ENCODE data around the gene PRRT3.
"Not testable (repeated sequence)": the region's sequence is repeated elsewhere in the genome, so short reads cannot be mapped to it uniquely, and the experiment has no call there.

PRRT3 gene

DNA sequence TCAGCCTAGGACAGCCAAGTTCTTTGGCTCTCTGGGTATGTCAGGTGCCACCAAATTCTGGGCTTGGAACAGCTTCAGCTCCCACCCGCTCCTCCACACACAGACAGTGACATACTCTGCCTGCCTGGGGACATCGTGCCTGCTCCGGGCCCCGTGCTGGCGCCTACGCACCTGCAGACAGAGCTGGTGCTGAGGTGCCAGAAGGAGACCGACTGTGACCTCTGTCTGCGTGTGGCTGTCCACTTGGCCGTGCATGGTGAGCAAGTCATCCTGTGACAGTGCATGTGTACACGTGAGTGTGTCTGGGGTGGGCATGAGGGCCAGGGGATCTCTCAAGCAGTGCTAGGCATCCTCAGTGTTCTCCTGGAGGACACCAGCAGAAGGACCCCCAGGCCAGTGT is 34.4 kb downstream of the PRRT3 start:
- DNase-seq, result no peak

GRCh38 chr3:9916734-9917680 is 35.2 kb downstream of the PRRT3 start, which contains the start of gene IL17RC:
Gene IL17RC, plus strand, starts transcription at chr3:9917098. Its CDS starts 218 bp downstream, at chr3:9917316.
- peak; percentile 78 for DNase-seq

DNA sequence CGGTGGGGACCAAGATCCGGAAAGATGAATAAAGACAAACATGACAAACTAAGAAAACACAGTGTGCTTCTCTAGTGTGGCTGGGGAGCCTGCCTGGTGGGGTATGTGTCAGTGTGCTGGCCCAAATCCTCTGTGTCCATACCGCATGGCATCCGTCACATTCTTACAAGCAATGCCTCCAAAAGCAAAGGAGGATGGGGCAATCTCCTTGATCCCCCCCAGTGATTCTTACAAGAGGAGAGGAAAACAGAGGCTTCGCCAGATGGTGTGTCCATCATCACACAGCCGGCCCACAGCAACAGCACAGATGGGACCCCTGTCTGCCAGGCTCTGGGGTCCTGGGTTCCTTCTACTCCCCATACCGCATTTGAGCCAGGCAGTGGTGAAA is 35.9 kb downstream of the PRRT3 start:
- no peak for DNase-seq

DNA sequence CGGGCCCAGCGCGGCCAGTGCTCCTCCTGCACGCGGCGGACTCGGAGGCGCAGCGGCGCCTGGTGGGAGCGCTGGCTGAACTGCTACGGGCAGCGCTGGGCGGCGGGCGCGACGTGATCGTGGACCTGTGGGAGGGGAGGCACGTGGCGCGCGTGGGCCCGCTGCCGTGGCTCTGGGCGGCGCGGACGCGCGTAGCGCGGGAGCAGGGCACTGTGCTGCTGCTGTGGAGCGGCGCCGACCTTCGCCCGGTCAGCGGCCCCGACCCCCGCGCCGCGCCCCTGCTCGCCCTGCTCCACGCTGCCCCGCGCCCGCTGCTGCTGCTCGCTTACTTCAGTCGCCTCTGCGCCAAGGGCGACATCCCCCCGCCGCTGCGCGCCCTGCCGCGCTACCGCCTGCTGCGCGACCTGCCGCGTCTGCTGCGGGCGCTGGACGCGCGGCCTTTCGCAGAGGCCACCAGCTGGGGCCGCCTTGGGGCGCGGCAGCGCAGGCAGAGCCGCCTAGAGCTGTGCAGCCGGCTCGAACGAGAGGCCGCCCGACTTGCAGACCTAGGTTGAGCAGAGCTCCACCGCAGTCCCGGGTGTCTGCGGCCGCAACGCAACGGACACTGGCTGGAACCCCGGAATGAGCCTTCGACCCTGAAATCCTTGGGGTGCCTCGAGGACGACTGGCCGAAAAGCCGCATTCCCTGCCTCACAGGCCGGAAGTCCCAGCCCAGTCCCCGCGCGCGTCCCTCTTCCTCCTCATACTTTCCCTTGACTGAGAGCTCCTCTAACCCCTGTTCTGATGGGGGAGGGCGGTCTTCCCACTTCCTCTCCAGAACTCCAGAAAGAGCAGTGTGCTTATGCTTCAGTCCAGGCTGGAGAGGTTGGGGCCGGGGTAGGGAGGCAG is 36.7 kb downstream of the PRRT3 start:
- DNase-seq, result no peak

- DNase-seq, result no peak
Observed at GRCh38 chr3:9914559-9915253, 37.5 kb downstream of the PRRT3 start.

DNA sequence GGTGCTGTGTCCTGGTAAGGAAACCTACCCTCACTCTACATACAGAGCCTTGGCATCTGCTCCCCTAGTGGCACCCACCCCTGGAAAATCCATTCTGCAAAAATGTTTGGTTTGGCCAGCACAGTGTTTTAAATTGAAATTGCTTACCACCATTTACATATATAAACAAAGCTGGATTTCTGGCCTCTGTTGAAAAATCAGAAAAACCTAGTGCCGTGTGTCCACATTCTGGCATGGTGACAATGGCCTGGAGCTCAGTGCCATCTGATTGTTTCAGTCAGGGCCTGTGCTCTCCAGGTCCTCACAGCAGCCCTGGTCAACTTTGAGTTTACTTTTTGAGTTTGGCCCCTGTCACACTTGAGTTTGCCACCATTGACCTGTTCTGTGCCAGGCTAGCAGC is 38.2 kb downstream of the PRRT3 start:
- no peak for DNase-seq

- DNase-seq, result no peak
Observed at GRCh38 chr3:9913601-9914000, 38.6 kb downstream of the PRRT3 start.

GRCh38 chr3:9912294-9912935 is 39.8 kb downstream of the PRRT3 start:
- DNase-seq, result no peak

DNA sequence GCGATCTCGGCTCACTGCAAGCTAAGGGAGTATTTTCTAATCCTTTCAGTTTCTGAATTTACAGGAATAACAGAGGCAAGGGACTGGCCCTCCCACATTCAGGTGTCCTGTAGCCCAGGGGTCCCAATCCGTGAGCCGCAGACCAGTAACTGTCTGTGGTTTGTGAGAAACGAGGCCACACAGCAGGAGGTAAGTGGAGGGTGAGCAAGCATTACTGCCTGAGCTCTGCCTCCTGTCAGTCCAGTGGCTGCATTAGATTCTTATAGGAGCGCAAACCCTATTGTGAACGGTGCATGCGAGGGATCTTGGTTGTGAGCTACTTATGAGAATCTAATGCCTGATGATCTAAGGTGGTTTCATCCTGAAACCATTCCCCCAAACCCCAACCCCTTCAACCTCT is 40.3 kb downstream of the PRRT3 start:
- DNase-seq, result no peak

GRCh38 chr3:9909221-9910013 is 42.8 kb downstream of the PRRT3 start:
- no peak for DNase-seq

- no peak for DNase-seq
Observed at GRCh38 chr3:9908286-9908685, 43.9 kb downstream of the PRRT3 start.

DNA sequence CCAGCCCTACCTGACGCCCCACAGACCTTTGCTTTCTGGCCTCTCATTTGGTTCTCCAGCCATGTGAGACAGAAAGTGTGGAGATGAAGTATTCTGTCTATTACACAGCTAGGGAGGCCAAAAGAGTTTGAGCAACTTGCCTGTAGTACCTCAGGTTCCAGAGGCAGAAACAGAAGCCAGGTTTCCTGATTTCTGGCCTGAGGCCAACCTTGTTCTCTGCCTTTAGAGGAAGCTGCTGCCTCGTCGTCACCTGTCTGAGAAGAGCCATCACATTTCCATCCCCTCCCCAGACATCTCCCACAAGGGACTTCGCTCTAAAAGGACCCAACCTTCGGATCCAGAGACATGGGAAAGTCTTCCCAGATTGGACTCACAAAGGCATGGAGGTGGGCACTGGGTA is 45.7 kb downstream of the PRRT3 start:
- DNase-seq, result no peak

DNA sequence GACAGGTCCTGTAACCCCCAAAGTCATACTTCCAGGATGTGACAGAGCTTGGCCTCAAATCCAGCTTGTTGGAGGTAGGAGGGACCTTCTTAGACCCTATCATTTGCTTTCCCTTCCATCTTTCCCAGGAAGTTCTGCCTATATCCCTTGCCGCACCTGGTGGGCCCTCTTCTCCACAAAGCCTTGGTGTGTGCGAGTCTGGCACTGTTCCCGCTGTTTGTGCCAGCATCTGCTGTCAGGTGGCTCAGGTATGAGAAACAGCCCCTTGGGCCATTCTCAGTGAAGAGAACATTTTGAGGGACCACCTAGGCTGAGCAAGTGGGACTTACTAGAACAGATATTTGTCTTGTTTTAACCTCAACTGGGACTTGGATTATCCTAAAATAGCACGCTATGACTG is 48.3 kb downstream of the PRRT3 start:
- no peak for DNase-seq

GRCh38 chr3:9903238-9903624 is 49.0 kb downstream of the PRRT3 start:
- DNase-seq, result no peak

DNA sequence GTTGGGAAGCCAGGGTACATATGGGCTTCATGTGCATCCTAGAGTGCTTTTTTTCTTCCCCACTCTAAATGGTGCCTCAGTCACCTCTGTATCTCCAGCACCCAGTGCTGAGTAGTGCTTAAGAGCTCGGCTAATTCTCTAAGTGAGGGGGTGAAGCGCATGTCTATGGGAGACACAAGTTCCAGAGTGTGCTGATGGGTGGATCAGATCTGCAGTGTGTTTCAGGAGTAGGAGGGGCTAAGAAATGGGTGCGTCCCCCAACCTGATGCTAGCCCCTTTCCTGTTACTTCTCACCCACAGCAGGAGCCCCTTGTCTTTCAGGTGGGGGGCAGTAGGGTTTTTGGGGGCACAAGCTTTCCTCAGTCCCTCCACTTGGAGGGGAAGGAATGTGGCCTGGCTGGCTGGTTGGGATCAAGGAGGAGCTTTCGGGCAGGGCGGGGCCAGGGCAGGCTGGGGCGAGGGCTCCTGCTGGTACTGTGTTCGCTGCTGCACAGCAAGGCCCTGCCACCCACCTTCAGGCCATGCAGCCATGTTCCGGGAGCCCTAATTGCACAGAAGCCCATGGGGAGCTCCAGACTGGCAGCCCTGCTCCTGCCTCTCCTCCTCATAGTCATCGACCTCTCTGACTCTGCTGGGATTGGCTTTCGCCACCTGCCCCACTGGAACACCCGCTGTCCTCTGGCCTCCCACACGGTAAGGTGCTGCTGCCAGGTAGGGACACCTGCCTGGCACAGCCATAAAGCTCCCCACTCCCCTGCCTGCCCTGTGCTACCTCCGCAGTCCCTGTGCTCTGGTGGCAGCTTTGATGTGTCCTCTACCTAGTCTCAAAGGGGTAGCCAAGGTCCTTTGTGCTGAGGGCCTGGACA is 49.6 kb downstream of the PRRT3 start, which contains the start of gene IL17RE:
TSS of gene IL17RE (plus strand) at position 477 of the 866 bp plus-strand sequence. CDS start at position 562, 85 bp downstream.
- DNase-seq, result no peak

DNA sequence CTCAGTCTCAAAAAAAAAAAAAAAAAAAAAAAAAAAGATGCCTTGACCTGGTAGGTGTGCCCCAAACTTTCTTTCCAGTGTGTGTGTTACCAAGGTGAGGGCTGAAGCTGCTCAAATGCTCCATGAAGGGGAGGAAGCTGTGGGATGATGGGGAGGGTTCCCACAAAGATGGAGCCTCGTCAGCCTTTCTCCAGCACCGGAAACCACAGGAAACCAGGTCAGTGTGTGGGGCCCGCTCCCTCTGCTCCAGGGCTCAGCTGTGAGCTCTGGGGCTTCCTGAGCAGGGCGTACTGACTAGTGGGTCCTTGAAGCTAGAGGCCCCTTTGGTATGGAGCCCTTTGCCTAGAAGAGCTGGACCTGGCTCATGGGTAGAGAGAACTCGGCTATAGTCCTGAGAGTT is 50.2 kb downstream of the PRRT3 start:
- DNase-seq, result no peak

DNA sequence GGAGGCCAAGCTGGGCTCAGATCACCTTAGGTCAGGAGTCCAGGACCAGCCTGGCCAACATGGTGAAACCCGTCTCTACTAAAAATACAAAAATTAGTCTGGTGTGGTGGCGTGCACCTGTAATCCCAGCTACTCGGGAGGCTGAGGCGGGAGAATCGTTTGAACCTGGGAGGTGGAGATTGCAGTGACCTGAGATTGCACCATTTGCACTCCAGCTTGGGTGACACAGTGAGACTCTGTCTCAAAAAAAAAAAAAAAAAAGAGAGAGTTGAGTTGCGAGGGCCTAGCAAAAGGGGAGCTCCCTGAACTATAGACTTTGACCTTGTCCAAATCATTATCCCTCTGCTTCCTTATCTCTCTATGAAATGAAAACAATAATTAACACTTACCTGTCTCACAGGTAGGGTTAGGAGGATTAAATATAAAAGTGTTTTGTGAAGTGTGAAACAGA is 51.2 kb downstream of the PRRT3 start:
- DNase-seq, result not testable (repeated sequence)

GRCh38 chr3:9899289-9899791 is 52.9 kb downstream of the PRRT3 start:
- no peak for DNase-seq

GRCh38 chr3:9898467-9899241 is 53.6 kb downstream of the PRRT3 start:
- DNase-seq, result no peak

Data from 8988T (cell line).